HepG2 (cell line): ENCODE data around the gene RPH3AL. TPM values are rescaled to one million over a fixed set of nuclear protein-coding genes. Genes with fewer than 3 reads are reported as not detected.

Experiments used
- BORCS8-MEF2B ChIP-seq: sonication (generic); formaldehyde crosslinking; IDR thresholded peaks from 2 replicates; pipeline ENCODE4 v1.8.0; 2022; ENCODE audit warnings: mild to moderate bottlenecking, missing genetic modification reagents
- KLF13 ChIP-seq: sonication (generic); formaldehyde crosslinking; IDR thresholded peaks from 2 replicates; pipeline ENCODE4 v1.4.0; 2020; ENCODE audit warnings: mild to moderate bottlenecking, missing genetic modification reagents
- PAF1 ChIP-seq: IDR thresholded peaks from 2 replicates; pipeline ENCODE4 v1.6.1; 2016; ENCODE audit warnings: missing genetic modification reagents, missing compliant biosample characterization
- REL ChIP-seq: sonication (generic); formaldehyde crosslinking; conservative IDR thresholded peaks from 2 replicates; pipeline ENCODE4 v1.8.0; 2022; ENCODE audit warnings: mild to moderate bottlenecking, missing genetic modification reagents, moderate library complexity
- ZBTB38 ChIP-seq: sonication (generic); formaldehyde crosslinking; IDR thresholded peaks from 2 replicates; pipeline ENCODE4 v1.5.1; 2020; ENCODE audit warnings: mild to moderate bottlenecking, missing genetic modification reagents
- ZBTB44 ChIP-seq: sonication (generic); formaldehyde crosslinking; IDR thresholded peaks from 2 replicates; pipeline ENCODE4 v1.4.0; 2020; ENCODE audit warnings: missing genetic modification reagents
- ZC3H13 ChIP-seq: sonication (generic); formaldehyde crosslinking; IDR thresholded peaks from 2 replicates; pipeline ENCODE4 v1.8.1; 2023; ENCODE audit warnings: mild to moderate bottlenecking, missing genetic modification reagents, moderate library complexity
- ZFP36L1 ChIP-seq: sonication (generic); formaldehyde crosslinking; IDR thresholded peaks from 2 replicates; pipeline ENCODE4 v1.8.0; 2022; ENCODE audit warnings: mild to moderate bottlenecking, missing genetic modification reagents, moderate library complexity
- ZNF224 ChIP-seq: sonication (generic); formaldehyde crosslinking; IDR thresholded peaks from 2 replicates; pipeline ENCODE4 v1.5.0; 2020; ENCODE audit warnings: mild to moderate bottlenecking, missing genetic modification reagents
- ZNF44 ChIP-seq: sonication (generic); formaldehyde crosslinking; IDR thresholded peaks from 2 replicates; pipeline ENCODE4 v1.5.1; 2020; ENCODE audit warnings: mild to moderate bottlenecking, missing genetic modification reagents
- ZNF569 ChIP-seq: sonication (generic); formaldehyde crosslinking; IDR thresholded peaks from 2 replicates; pipeline ENCODE4 v1.5.0; 2020; ENCODE audit warnings: mild to moderate bottlenecking, missing genetic modification reagents, moderate library complexity, borderline replicate concordance
- polyA plus RNA-seq, 8 experiments: library from polyadenylated mRNA; depleted of rRNA in 3 of 8; stranded (reverse) in 7 of 8; unstranded in 1 of 8; fragments of >200 nt; fragmentation: Illumina TruSeq in 4 of 8; extraction: Trizol in 4 of 8; gene quantifications; 2 replicates each; pipeline versions ENCODE4 v1.2.1 to v1.2.3, GENCODE V29; 2011 to 2016; ENCODE audit warnings: low read depth in 4 of 8, missing spikeins in 1 of 8, mixed read lengths in 1 of 8; ENCODE audit not compliant: insufficient read depth in 1 of 8
- total RNA-seq, 5 experiments: library from RNA; depleted of rRNA; stranded (reverse); fragments of >200 nt; fragmentation: Illumina TruSeq; extraction: Trizol; gene quantifications; 2 replicates each; pipeline ENCODE4 v1.2.3, GENCODE V29; 2016; ENCODE audit warnings: low read depth in 1 of 5
- TF ChIP-seq, protein P1 (sequence below): sonication (generic); formaldehyde crosslinking; IDR thresholded peaks from 2 replicates; pipeline ENCODE4 v1.5.1; 2020; ENCODE audit warnings: missing genetic modification reagents, mild to moderate bottlenecking, borderline replicate concordance
- TF ChIP-seq, protein P2 (sequence below): sonication (generic); formaldehyde crosslinking; IDR thresholded peaks from 2 replicates; pipeline ENCODE4 v1.5.1; 2020; ENCODE audit warnings: mild to moderate bottlenecking, missing genetic modification reagents, moderate library complexity
- TF ChIP-seq, protein P3 (sequence below): sonication (generic); formaldehyde crosslinking; IDR thresholded peaks from 2 replicates; pipeline ENCODE4 v1.4.0; 2020; ENCODE audit warnings: missing genetic modification reagents, mild to moderate bottlenecking, borderline replicate concordance
- TF ChIP-seq, protein P4 (sequence below), 2 experiments: sonication (generic) in 1 of 2; formaldehyde crosslinking in 1 of 2; IDR thresholded peaks; 2 replicates each; pipeline versions ENCODE4 v1.4.0 to v1.6.1; 2018 to 2020; ENCODE audit warnings: missing genetic modification reagents in 2 of 2, borderline replicate concordance in 1 of 2, low read depth in 1 of 2, mild to moderate bottlenecking in 1 of 2, missing biosample characterization in 1 of 2
- TF ChIP-seq, protein P5 (sequence below): sonication (generic); formaldehyde crosslinking; IDR thresholded peaks from 2 replicates; pipeline ENCODE4 v1.4.0; 2020; ENCODE audit warnings: missing genetic modification reagents
- TF ChIP-seq, protein P6 (sequence below), 2 experiments: fragments of 450-650 bp in 1 of 2; sonication (generic) in 1 of 2; formaldehyde crosslinking; IDR thresholded peaks; 2 replicates each; pipeline versions ENCODE4 v1.5.0 to v1.8.0; 2020 to 2022; ENCODE audit warnings: mild to moderate bottlenecking in 1 of 2, missing genetic modification reagents in 1 of 2

Gene RPH3AL
- total and polyA plus RNA-seq, 2 of the 13 experiments (the other 11 are each of a cell fraction or from before 2014, with no cell fraction given), result 7.8 to 16.4 TPM

- TF ChIP-seq, protein P1, sequence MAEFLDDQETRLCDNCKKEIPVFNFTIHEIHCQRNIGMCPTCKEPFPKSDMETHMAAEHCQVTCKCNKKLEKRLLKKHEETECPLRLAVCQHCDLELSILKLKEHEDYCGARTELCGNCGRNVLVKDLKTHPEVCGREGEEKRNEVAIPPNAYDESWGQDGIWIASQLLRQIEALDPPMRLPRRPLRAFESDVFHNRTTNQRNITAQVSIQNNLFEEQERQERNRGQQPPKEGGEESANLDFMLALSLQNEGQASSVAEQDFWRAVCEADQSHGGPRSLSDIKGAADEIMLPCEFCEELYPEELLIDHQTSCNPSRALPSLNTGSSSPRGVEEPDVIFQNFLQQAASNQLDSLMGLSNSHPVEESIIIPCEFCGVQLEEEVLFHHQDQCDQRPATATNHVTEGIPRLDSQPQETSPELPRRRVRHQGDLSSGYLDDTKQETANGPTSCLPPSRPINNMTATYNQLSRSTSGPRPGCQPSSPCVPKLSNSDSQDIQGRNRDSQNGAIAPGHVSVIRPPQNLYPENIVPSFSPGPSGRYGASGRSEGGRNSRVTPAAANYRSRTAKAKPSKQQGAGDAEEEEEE (CRISPR knock-in tag), result 0 out of 2 replicates have a peak, but pooled peaks have one; percentile 38
- 0 out of 2 replicates have a peak, but pooled peaks have one; percentile 7 for TF ChIP-seq ZNF224 (CRISPR knock-in tag)
- TF ChIP-seq, protein P2, sequence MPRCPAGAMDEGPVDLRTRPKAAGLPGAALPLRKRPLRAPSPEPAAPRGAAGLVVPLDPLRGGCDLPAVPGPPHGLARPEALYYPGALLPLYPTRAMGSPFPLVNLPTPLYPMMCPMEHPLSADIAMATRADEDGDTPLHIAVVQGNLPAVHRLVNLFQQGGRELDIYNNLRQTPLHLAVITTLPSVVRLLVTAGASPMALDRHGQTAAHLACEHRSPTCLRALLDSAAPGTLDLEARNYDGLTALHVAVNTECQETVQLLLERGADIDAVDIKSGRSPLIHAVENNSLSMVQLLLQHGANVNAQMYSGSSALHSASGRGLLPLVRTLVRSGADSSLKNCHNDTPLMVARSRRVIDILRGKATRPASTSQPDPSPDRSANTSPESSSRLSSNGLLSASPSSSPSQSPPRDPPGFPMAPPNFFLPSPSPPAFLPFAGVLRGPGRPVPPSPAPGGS, result peak; percentile 69; the same call in 1 of the 2 replicates
- TF ChIP-seq, protein P3, sequence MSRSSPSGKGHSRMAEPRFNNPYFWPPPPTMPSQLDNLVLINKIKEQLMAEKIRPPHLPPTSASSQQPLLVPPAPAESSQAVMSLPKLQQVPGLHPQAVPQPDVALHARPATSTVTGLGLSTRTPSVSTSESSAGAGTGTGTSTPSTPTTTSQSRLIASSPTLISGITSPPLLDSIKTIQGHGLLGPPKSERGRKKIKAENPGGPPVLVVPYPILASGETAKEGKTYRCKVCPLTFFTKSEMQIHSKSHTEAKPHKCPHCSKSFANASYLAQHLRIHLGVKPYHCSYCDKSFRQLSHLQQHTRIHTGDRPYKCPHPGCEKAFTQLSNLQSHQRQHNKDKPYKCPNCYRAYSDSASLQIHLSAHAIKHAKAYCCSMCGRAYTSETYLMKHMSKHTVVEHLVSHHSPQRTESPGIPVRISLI (CRISPR knock-in tag), result peak; percentile 21; the same call in 1 of the 2 replicates
- TF ChIP-seq, protein P4, sequence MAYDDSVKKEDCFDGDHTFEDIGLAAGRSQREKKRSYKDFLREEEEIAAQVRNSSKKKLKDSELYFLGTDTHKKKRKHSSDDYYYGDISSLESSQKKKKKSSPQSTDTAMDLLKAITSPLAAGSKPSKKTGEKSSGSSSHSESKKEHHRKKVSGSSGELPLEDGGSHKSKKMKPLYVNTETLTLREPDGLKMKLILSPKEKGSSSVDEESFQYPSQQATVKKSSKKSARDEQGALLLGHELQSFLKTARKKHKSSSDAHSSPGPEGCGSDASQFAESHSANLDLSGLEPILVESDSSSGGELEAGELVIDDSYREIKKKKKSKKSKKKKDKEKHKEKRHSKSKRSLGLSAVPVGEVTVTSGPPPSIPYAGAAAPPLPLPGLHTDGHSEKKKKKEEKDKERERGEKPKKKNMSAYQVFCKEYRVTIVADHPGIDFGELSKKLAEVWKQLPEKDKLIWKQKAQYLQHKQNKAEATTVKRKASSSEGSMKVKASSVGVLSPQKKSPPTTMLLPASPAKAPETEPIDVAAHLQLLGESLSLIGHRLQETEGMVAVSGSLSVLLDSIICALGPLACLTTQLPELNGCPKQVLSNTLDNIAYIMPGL (CRISPR knock-in tag; IDR thresholded peaks at IDR 0.05; ENCODE audit: borderline replicate concordance in 1 of 2, low read depth in 1 of 2), result 0 out of 4 replicates have a peak, but pooled peaks of 1 of the 2 experiments have one; percentile 36
- 0 out of 2 replicates have a peak, but pooled peaks have one; percentile 19 for TF ChIP-seq REL (CRISPR knock-in tag)
- no peak for TF ChIP-seq PAF1 (CRISPR knock-in tag)
- TF ChIP-seq BORCS8-MEF2B, result 0 out of 2 replicates have a peak, but pooled peaks have one; percentile 1
- no peak for TF ChIP-seq ZNF569
- TF ChIP-seq ZFP36L1 (CRISPR knock-in tag), result 0 out of 2 replicates have a peak, but pooled peaks have one; percentile 3
- TF ChIP-seq, protein P5, sequence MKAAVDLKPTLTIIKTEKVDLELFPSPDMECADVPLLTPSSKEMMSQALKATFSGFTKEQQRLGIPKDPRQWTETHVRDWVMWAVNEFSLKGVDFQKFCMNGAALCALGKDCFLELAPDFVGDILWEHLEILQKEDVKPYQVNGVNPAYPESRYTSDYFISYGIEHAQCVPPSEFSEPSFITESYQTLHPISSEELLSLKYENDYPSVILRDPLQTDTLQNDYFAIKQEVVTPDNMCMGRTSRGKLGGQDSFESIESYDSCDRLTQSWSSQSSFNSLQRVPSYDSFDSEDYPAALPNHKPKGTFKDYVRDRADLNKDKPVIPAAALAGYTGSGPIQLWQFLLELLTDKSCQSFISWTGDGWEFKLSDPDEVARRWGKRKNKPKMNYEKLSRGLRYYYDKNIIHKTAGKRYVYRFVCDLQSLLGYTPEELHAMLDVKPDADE (CRISPR knock-in tag), result 0 out of 2 replicates have a peak, but pooled peaks have one; percentile 2
- no peak for TF ChIP-seq ZBTB44 (CRISPR knock-in tag)
- 0 out of 2 replicates have a peak, but pooled peaks have one; percentile 61 for TF ChIP-seq ZNF44 (CRISPR knock-in tag)
- peak; percentile 38; the same call in 1 of the 2 replicates for TF ChIP-seq ZC3H13 (CRISPR knock-in tag)
- TF ChIP-seq ZBTB38 (CRISPR knock-in tag), result 0 out of 2 replicates have a peak, but pooled peaks have one; percentile 48
- 0 out of 2 replicates have a peak, but pooled peaks have one; percentile 60 for TF ChIP-seq KLF13 (CRISPR knock-in tag)
- TF ChIP-seq, protein P6, sequence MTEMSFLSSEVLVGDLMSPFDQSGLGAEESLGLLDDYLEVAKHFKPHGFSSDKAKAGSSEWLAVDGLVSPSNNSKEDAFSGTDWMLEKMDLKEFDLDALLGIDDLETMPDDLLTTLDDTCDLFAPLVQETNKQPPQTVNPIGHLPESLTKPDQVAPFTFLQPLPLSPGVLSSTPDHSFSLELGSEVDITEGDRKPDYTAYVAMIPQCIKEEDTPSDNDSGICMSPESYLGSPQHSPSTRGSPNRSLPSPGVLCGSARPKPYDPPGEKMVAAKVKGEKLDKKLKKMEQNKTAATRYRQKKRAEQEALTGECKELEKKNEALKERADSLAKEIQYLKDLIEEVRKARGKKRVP (CRISPR knock-in tag; IDR thresholded peaks at IDR 0.05), result peak in 1 of 2 experiments; percentile 52; a peak in 2 of 4 replicates
These were observed 659 bp downstream of the RPH3AL start (continued) for GRCh38 chr17:351875-352420.
